AG09319 (cell line): ENCODE data around the gene NOTUM.
A peak's percentile ranks its signal among the peaks of the same experiment; 100 is the strongest.

Experiments used
- DNase-seq: peaks from one replicate; pipeline ENCODE4 v3.0.0-alpha.2; 2010; ENCODE audit warnings: low read depth; ENCODE audit errors: extremely low read depth
- CTCF ChIP-seq: IDR thresholded peaks from 2 replicates; pipeline ENCODE4 v1.5.1; 2011; ENCODE audit warnings: low read depth, mild to moderate bottlenecking, inconsistent platforms, low read length, moderate library complexity

NOTUM gene

GRCh38 chr17:82006468-82007227 lies 45.7 kb upstream of the NOTUM start:
- DNase-seq, result no peak
- TF ChIP-seq CTCF, result no peak

GRCh38 chr17:82005701-82006348 lies 44.8 kb upstream of the NOTUM start:
- DNase-seq, result no peak
- no peak for TF ChIP-seq CTCF

- no peak for TF ChIP-seq CTCF
- no peak for DNase-seq
Measured at GRCh38 chr17:82004517-82005455, 43.8 kb upstream of the NOTUM start.

GRCh38 chr17:82003411-82004381 lies 42.7 kb upstream of the NOTUM start:
- TF ChIP-seq CTCF, result no peak; the same call in none of the 2 replicates
- DNase-seq, result peak; percentile 68

GRCh38 chr17:82001571-82002056 lies 40.6 kb upstream of the NOTUM start:
- no peak for TF ChIP-seq CTCF
- DNase-seq, result no peak

- TF ChIP-seq CTCF, result no peak
- DNase-seq, result no peak
Measured at GRCh38 chr17:82000803-82001570, 40.0 kb upstream of the NOTUM start.
